GM21717 (cell line): ENCODE results near the gene SH3BP5.

Source experiments
- ATAC-seq: cut with Tn5 transposase; IDR thresholded peaks from one replicate; pipeline ENCODE4 v1.9.1; 2021; ENCODE audit warnings: mild to moderate bottlenecking, moderate library complexity; ENCODE audit not compliant: unreplicated experiment

Gene SH3BP5

DNA sequence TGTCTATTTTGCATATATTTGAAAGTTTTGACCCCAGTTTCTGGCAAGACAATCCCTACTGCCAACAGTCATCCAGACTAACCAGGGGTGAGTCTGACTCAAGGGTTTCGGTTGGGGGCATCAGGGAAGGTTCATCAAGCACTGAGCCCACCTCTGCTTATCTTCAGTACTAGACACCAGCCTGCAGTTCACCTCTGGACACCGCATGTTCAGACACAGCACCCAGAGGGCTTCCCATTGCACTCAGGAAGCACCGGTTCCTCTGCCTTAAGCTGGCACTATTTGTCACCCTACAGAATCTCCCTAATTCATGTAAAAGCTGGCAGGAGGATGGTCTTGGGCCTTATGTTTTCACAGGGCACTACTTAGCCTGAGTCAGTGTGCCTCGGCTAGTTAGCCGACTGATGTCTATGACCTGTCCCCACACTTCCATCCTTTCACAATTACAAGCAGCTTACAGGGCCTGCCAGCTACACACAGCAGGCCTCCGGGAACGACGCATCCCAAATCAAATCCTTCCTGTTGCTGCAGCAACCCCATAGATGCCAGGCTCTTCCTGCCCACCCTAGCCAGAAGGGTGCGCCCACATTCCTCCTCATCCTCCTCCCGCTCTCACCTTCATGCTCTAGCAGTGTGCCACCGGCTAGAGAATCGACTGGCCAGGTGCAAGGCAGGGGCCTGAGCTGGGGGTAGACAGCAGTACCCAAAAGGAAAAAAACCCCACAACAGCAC, 52.5 kb downstream of the SH3BP5 start:
- no peak for ATAC-seq

DNA sequence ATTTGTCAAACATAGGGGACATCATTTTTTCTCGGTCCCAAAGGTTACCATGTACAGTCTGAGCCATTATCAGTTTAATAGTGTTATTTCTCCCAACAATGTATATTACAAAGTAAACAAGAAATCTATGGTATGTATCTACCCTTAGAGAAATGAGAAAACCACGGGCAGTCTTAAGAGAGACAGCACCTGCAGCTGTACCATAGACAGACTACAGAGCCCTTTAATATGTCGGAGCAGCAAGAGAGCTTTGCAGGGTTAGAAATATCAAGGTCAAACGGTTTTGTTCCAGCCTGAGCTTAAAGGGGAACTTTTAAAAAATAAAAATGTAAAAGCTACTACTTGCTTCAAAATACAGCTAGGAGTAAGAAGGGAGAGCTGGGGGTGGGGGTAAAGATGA, 53.2 kb downstream of the SH3BP5 start:
- ATAC-seq = no peak

DNA sequence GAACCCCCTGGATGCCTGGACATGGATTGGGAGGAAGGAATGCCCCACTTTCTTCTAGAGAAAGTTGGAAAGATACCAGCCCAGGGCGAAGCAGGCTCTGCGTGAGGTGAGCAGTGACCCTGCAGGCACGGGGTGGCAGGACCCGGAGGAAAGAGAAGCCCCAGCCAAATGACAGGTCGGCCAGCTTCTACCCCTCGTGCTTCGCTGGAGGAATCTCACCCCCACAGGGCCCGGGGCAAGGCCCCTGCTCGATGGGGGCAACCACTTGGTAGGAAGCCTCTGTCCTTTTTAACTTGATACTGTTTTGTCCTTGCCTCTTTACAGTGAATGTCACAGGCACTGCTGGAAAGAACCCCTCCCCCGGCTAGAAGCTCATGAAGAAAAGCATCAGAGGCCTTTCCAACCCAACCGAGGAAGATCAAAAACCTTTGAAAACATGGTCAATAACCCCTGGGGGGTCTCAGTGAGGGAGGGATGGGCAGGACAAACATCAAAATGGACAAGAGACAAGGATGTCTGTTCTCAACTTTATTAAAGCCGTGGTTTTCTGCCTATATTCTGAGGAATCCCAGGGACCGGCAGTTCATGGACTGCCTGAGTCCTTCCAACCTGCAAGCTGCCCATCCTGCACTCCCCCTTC, 54.4 kb downstream of the SH3BP5 start:
- ATAC-seq = no peak

DNA sequence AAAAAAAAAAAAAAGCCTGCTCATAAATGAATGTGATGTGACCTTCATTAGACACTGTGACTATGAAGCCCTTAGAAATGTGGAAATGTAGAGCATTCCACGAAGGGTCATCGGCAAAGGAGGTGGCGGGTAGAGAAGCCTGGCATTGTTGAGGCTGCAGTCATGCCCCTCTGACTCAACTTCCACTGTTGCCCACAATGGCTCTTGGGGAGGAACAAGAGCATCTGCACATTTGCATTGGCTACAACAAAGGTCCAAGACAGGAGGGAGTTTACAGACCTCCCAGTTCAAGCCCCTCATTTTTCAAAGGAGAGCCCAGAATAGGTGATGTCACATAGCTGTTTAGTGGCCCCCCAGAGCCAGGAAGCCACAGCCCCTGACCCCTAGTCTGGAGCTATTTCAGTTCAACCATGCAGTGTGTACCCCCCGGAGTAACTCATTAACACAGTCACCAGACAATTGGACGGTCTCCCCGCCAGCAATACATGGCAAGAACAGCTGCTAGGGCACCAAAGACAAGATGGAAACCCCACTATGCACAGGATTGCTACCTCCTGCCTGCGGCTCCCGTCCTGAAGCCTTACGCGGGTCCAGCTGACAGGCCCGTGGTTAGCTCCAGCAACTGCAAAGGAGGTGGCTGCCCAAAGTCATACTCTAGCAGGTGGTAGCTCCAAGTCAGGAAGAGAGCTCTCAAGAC, 56.2 kb downstream of the SH3BP5 start:
- no peak for ATAC-seq

DNA sequence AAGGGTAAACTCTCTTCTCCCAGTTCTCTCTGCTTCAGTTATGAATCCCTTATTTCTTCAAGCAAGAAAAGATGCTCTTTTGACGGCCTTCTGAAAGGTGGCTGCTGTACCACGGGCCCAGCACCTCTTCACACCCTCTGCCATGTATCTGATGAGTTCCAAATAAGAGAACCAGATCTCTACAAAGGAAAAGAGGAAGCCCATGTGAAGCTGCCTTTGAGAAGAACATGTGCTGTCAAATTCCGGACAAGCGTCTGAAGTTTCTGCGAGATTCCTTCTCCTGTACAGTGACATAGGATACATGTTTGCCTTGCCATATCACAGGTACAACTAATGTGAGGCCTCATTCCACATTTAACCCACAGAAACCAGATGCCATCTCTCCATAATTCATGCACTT, 59.2 kb downstream of the SH3BP5 start:
- ATAC-seq = no peak

DNA sequence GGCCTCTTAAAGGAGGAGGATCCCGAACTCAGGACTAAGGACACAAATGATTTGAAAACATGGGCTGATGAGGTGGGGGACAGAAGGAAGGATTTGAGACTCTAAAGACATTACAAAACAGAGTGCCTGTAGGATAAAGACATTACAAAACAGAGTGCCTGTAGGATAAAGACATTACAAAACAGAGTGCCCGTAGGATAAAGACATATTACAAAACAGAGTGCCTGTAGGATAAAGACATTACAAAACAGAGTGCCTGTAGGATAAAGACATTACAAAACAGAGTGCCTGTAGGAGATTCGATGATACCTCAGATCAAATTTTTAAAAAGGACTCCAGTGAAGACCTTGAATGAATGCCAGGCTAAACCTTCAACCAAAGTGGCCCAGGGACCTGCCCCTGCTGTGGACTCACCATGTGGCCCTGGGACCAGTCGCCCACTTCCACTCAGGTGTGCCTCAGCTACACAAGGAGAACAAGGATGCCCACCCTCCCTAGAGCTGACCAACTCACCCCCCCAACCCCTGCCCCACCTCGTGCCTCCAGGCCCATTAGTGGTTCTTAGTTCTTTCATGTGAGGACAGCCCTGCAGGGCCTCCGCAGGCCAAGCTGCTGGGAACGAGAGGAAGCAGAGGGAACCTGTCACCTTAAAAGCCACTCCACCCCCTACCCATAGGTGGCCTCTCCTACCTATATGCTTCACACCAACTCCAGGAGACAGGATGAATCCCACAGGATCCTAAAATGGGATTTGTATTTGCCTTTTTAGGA, 59.8 kb downstream of the SH3BP5 start:
- no peak for ATAC-seq

DNA sequence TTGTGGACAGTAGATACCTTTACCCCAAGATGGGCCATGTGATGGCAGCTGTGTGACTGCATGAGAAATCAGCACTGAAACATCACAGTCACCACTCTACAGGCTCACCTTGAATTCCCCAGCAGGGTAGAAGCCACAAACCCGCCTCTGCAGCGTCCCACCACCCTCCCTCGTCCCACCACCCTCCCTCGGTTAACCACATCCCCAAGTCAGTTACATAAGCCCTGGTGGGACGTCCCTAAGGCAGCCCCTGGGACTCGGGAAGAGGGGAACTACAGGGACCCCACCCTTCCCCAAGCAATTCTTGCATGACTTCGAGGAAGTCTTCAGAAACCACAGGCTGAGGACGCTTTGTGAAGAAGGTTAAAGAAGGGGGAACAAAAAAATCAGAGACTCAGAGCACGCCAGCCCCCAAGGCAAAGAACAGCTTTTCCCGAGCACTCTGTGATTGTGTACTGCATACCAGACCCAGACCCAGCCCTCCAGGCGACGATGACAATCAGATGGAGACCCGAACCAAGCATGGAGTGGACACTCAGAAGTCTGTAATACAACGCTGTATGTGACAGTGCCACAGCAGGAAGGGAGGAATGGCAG, 60.5 kb downstream of the SH3BP5 start:
- ATAC-seq = peak; percentile 75

DNA sequence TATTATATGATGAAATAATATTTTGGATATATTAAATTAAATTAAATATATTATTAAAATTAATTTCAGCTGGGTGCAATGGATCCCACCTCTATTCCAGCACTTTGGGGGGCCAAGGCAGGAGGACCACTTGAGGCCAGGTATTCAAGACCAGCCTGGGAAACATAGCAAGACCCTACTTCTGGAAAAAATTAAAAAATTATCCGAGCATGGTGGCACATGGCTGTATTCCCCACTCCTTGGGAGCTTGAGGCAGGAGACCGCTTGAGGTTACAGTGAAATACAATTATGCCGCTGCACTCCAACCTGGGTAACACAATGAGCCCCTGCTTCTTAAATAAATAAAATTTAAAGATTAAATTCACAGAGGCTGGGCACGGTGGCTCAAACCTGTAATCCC, 61.4 kb downstream of the SH3BP5 start:
- ATAC-seq = no peak

DNA sequence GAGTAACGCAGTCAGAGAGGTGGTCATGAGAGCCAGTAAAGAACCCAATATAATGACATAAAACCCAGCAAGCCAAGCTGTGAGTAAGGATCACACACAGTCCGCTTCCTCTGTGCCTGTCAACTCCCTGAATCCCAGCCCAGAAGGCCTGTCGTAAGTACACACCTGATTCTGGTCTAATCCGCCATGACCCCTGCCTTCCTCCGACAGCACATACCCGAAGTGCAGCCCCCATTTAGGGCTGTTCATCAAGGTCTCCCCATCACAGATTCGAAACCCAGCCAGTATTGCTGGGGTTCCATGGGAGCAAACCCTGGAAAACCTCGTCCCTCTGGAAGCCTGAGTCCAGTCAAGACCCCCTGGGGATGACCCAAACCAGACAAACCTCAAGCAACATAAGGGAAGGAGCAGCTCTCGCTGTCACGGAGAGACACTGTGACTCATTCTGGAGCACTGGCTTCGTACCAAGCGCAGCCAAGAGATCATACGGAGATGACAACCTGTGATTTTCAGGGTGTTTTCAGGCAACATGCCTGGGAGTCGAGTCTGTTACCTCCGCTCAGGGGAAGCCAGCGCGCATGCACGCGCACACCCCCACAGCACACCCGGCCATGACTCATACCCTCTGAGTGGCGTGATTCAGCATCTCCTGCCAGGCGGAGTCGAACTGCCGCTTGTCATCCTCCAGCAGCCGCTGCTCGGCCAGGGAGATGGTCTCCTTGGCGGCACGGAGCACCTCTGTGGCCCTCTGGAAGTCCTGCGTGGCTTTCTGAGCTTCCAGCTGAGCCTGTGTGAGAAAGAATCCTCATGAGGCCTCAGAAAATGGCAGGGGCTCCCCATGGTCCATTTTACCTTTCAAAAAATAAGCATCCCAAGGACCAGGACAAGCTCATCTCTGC, 63.0 kb downstream of the SH3BP5 start:
- ATAC-seq = no peak

DNA sequence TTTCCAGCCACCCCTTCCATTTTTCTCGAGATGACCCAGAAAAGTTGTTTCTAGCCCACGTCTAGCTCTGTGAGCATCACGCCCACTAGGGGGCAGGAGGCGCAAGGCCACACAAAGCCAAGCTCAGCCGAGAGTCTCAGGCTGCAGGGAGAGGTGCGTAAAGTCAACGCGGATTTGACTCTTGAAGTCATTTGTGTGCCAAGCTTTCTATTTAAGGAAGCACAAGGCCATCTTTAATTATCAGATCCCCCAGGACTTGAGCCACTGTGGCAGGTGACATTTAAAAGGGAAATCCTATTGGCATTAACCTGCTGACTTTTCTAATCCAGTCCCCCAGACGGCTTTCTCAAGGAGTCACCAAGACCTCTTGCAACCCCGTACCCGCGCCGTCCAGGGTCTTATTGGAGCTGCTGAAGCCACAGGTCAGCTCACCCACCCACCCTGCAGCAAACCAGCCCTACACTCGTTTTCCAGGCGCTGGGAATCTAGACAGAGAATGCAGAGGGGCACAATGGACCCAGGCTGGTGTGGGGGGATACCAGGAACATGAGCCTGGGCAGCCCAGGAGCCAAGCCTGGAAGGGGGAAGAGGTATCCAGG, 64.3 kb downstream of the SH3BP5 start:
- ATAC-seq = no peak

DNA sequence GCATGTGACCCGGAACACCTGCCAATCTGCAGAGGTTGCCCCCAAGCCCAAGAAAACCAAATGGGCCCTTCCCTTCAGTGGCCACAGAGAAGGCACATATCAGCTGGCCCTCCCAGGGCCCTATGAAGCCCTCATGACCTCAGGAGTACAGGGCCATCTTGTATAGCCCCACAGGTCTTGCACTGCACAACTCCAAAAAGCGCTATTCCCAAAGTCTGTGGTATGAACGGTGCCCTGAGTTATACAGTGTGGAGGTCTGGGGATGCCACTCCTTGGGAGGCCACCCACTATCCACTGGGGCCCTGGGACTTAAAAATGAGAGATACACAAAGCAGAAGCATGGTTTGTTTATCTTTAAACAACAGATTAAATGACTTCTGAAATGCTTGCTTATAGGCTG, 64.9 kb downstream of the SH3BP5 start:
- no peak for ATAC-seq

DNA sequence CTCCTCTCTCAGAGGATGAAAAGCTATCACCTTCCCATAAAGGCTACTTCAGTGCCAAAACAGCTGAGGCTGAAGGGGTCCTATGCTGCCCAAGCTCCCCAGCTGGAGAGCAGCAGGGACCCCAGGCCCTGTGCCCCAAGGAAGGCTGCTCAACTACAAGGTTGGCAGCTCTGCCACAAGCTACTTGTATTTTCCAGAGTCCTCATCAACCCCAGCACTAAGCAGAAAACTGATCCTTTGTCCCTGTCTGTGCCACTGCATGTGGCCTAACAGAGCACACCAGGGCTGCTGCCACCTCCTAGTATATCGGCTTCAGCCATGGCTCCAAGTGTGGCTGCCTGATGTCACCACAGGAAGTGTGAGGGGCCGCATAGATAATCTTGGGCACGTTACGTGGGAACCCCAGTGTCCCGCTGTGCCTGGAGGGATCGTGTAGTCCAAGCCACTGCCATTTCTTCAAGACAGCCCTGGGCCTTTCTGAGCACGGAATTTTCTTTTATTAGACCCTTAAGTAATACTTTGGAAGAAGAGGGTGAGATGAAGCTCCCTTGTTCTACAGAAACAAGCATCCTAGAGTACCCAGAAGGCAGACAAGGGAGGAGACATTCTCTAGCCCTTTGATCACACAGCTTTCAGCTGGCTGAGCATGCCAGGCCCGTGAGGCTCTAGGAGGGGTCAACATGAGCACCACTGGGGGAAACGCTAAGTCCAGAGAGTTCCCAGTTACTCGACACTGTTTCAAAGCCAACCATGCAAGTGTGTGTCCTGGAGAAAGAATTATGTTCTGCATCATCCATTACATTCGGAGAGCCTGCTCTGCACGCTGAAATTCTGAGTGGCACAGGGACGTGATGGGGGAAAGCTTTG, 65.6 kb downstream of the SH3BP5 start:
- no peak for ATAC-seq

DNA sequence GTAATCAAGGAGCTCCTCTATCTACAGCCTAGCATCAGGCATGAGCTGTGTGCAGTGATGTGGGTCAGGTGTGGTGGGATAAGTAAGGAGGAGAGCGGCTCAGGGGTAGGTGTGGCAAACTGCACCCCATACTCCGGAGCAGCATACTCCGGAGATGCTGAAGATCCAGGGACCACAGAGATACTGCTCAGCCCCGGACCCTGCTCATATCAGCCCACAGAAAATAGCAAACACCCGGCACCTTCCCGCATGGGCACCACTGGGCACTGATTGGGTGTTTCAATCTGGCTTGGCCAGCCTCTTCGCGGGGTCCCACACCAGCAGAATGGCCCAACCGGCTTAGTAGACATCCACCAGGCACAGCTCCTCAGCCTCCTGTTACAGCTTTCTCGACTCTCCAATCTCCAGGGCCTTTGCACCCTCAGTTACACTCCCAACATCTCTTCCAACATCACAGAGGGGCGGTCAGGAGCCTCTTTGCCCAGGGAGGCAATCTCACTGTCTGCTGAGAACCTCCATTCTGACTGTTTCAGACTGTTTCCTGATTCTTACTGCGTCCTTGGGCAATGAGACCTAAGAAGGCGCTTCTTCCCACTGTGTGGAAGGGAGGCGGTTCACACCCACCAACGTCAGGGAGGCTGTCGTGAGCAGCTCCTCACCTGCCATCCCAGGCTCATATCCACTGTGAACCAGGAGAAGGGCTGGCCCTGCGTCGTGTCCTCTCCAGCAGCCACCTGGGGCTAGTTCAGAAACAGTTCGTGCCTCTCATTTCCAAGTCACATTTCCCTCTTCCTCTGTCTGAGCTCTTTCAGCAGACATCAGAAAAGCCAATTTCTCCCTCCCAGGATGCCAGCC, 66.5 kb downstream of the SH3BP5 start:
- ATAC-seq = no peak

DNA sequence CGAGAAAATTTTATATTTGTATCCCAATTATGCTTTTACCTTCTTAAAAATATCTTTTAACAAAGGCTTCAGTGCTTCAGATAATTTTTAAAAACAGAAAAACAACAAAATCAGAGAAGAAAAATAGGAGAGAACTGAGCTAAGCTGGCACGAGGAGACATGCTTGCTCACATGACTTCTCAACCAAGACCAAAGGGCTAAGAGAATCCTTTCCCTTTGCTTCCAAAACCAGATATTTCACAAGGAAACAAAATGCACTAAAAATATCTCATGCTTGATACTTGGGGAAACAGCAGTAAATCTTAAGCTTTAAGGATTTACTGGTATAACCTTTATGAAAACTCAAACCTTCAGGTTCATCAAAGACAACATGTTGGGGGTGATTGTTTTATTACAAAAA, 67.9 kb downstream of the SH3BP5 start:
- no peak for ATAC-seq

DNA sequence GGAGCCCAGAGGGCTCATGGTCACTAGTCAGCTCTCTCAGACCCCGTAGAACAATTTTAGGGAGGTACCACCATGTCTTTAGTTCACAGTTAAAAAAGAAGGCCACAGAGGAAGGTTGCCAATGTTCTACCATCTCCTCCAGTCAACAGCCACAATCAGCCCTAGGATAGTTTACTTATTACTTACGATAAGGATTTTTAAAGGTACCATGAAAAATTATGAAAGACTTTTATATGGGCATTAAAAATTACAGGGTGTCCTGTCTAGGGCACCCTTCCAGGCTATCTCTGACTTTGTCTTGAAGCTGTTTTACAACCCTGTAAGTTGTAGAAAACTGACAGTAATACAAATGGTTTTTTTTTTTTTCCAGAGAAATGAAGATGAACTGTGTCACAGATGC, 68.5 kb downstream of the SH3BP5 start:
- no peak for ATAC-seq

DNA sequence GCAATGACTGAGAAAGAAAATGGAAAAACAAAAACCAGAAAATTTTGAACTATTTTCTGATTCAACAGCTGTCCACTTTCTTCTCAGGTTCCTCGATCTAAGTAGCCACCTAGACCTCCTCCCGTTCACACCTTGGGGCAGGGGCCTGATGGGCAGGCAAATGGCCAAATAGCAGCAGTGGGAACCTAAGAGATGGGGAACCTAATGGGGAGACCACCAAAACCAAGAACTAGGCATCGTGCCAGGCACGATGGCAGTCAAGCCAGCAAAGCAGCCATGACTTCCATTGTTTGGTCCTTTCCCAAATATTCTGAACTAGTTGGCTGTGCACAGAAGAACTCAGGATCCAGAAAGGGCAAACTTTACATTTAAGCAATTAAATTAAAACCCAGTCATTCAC, 69.3 kb downstream of the SH3BP5 start:
- no peak for ATAC-seq

DNA sequence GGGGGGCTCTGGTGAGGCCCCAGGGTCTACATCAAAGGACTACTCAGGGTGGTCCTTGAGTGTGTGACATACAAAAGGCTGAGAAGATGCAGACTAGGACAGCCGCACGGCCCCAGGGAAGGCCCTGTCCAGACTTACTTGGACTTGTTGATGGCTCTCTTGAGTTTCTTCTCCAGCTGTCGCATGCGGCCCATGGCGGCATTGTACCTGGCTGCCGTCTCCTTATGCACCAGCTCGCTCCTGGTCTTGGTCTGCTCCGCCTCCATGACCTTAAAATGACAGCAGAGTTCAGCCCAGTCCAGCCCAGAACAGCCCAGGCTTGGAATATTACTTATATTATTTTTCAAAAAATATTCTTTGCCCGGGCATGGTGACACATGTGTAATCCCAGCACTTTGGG, 70.4 kb downstream of the SH3BP5 start:
- ATAC-seq = no peak

DNA sequence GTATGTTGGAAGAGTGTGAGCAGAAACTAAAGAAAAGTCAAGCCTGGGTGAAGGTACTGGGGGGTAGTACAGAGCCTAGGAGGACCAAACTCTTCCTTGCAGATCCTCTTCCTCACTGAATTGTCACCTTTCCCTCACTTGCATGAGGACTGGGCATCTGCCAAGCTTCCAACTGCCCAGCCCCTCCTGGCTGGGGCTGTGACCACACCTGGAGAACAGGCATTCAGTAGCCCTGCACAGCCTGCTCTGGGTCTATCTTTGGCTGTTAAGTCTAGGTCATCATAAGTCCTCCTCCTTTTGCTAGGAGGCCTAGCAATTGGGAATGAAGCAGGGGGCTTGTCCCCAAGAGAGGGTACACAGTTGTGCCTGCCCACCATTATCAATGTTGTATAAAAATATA, 71.1 kb downstream of the SH3BP5 start:
- no peak for ATAC-seq
